H1 (cell line): ENCODE data around the gene BBS1.

Source experiments
- BCL11A ChIP-seq, 2 experiments: IDR thresholded peaks; one replicate each; pipeline ENCODE4 v1.6.1; 2011; ENCODE audit warnings: low read depth in 2 of 2, low read length in 2 of 2, mild to moderate bottlenecking in 2 of 2
- CEBPB ChIP-seq: IDR thresholded peaks from 2 replicates; pipeline ENCODE4 v1.6.1; 2012; ENCODE audit warnings: low read depth, low read length
- CTCF ChIP-seq, 3 experiments: IDR thresholded peaks; 1 replicate in 2 of 3; 2 replicates in 1 of 3; pipeline versions ENCODE4 v1.5.1 to v1.6.1; 2011; ENCODE audit warnings: low read length in 3 of 3, mild to moderate bottlenecking in 3 of 3, inconsistent platforms in 2 of 3, low read depth in 1 of 3, moderate library complexity in 1 of 3; ENCODE audit not compliant: insufficient read depth in 1 of 3; ENCODE audit errors: control extremely low read depth in 1 of 3
- EGR1 ChIP-seq: IDR thresholded peaks from 2 replicates; pipeline ENCODE4 v1.6.1; 2011; ENCODE audit warnings: low read depth, low read length, borderline replicate concordance
- EZH2 ChIP-seq: fragments of 200-600 bp; sonication (generic); IDR thresholded peaks from 2 replicates; pipeline ENCODE4 v1.7.1; 2012; ENCODE audit warnings: low read depth, mild to moderate bottlenecking, moderate library complexity, low read length, inconsistent platforms; ENCODE audit not compliant: severe bottlenecking
- POU5F1 ChIP-seq: IDR thresholded peaks from 2 replicates; pipeline ENCODE4 v1.6.1; 2011; ENCODE audit warnings: low read depth, mild to moderate bottlenecking, low read length, moderate library complexity
- TCF12 ChIP-seq: IDR thresholded peaks from 2 replicates; pipeline ENCODE4 v1.6.1; 2011; ENCODE audit warnings: low read depth, mild to moderate bottlenecking, low read length

GRCh38 chr11:66469441-66469840 is 41.0 kb upstream of the BBS1 start:
- TF ChIP-seq CTCF (IDR thresholded peaks at IDR 0.05; ENCODE audit: control extremely low read depth in 1 of 3, insufficient read depth in 1 of 3, low read depth in 1 of 3, low read length in 3 of 3) (no peak), POU5F1 (no peak), BCL11A (IDR thresholded peaks at IDR 0.05; ENCODE audit: low read depth in 2 of 2, low read length in 2 of 2) (no peak), TCF12 (no peak), EZH2 (no peak), CEBPB (no peak), EGR1 (no peak)
